ENCODE measurements around the gene HDAC9. TPM values are rescaled to one million over a fixed set of nuclear protein-coding genes. Genes with fewer than 3 reads are reported as not detected.

The HDAC9 gene
- total RNA-seq, 2 experiments from 2014 or later: 0.55 to 0.65 TPM

GRCh38 chr7:18579698-18580097 is 84.1 kb downstream of the HDAC9 start:
- ChIA-PET CTCF (no interaction called here), POLR2A (no interaction called here)
- H3K4me3 Mint-ChIP-seq: no peak overlapping the region
- no peaks in the 10 kb centered on the region for H3K9me3 Mint-ChIP-seq
- H3K27ac Mint-ChIP-seq: no peak overlapping the region
- H3K4me1 Mint-ChIP-seq: no peaks in the 10 kb centered on the region
- H3K27me3 Mint-ChIP-seq: no peaks in the 10 kb centered on the region
- H3K36me3 Mint-ChIP-seq (ENCODE audit: low read depth): no peaks in the 10 kb centered on the region
- no peak for DNase-seq

- Mint-ChIP-seq H3K36me3 (ENCODE audit: low read depth) (no peaks in the 10 kb centered on the region), H3K4me1 (no peaks in the 10 kb centered on the region), H3K27me3 (no peaks in the 10 kb centered on the region), H3K4me3 (no peak overlapping the region), H3K9me3 (no peaks in the 10 kb centered on the region), H3K27ac (no peak overlapping the region)
- ChIA-PET POLR2A (no interaction called here), CTCF (no interaction called here)
- DNase-seq: no peak
These were observed 85.4 kb downstream of the HDAC9 start for GRCh38 chr7:18580950-18581349.

GRCh38 chr7:18583305-18583704 is 87.8 kb downstream of the HDAC9 start:
- Mint-ChIP-seq H3K4me3 (no peak overlapping the region), H3K9me3 (no peaks in the 10 kb centered on the region), H3K4me1 (no peaks in the 10 kb centered on the region), H3K27ac (no peak overlapping the region), H3K36me3 (ENCODE audit: low read depth) (no peaks in the 10 kb centered on the region), H3K27me3 (no peaks in the 10 kb centered on the region)
- POLR2A ChIA-PET: no interaction called here
- CTCF ChIA-PET: no interaction called here
- no peak for DNase-seq

GRCh38 chr7:18590241-18590640 is 94.7 kb downstream of the HDAC9 start:
- no peak overlapping the region for H3K27ac Mint-ChIP-seq
- ChIA-PET POLR2A (no interaction called here), CTCF (interaction anchor here (1.0 to 1.2 kb wide), 2 partner anchors 24 to 76 kb away, joined by 3 to 4 read pairs; no protein-coding TSS in a partner anchor)
- H3K4me1 Mint-ChIP-seq: no peaks in the 10 kb centered on the region
- no peak overlapping the region for H3K4me3 Mint-ChIP-seq
- no peaks in the 10 kb centered on the region for H3K27me3 Mint-ChIP-seq
- no peak for DNase-seq
- H3K36me3 Mint-ChIP-seq (ENCODE audit: low read depth): no peaks in the 10 kb centered on the region
- peaks cover 2% of the 10 kb centered on the region for H3K9me3 Mint-ChIP-seq

GRCh38 chr7:18590744-18591340 is 95.3 kb downstream of the HDAC9 start:
- H3K4me1 Mint-ChIP-seq: no peaks in the 10 kb centered on the region
- no peaks in the 10 kb centered on the region for H3K27me3 Mint-ChIP-seq
- DNase-seq: no peak
- H3K4me3 Mint-ChIP-seq: no peak overlapping the region
- ChIA-PET CTCF (interaction anchor here (1.2 to 1.5 kb wide), 2 partner anchors 24 to 75 kb away, joined by 3 to 5 read pairs; no protein-coding TSS in a partner anchor), POLR2A (no interaction called here)
- H3K27ac Mint-ChIP-seq: no peak overlapping the region
- H3K9me3 Mint-ChIP-seq: peaks cover 2% of the 10 kb centered on the region
- H3K36me3 Mint-ChIP-seq (ENCODE audit: low read depth): no peaks in the 10 kb centered on the region

- H3K27me3 Mint-ChIP-seq: no peaks in the 10 kb centered on the region
- ChIA-PET CTCF (no interaction called here), POLR2A (no interaction called here)
- H3K9me3 Mint-ChIP-seq: peaks cover 2% of the 10 kb centered on the region
- no peaks in the 10 kb centered on the region for H3K36me3 Mint-ChIP-seq (ENCODE audit: low read depth)
- no peaks in the 10 kb centered on the region for H3K4me1 Mint-ChIP-seq
- no peak overlapping the region for H3K4me3 Mint-ChIP-seq
- H3K27ac Mint-ChIP-seq: no peak overlapping the region
- no peak for DNase-seq
These were observed 98.2 kb downstream of the HDAC9 start for GRCh38 chr7:18593602-18594279.

- Mint-ChIP-seq H3K9me3 (peaks cover 7% of the 10 kb centered on the region), H3K36me3 (ENCODE audit: low read depth) (no peaks in the 10 kb centered on the region), H3K4me1 (no peaks in the 10 kb centered on the region), H3K27me3 (no peaks in the 10 kb centered on the region), H3K4me3 (no peak overlapping the region), H3K27ac (no peak overlapping the region)
- no peak for DNase-seq
- POLR2A ChIA-PET: no interaction called here
- CTCF ChIA-PET: no interaction called here
These were observed 102.2 kb downstream of the HDAC9 start for GRCh38 chr7:18597754-18598153.

GRCh38 chr7:18607025-18607424 is 111.5 kb downstream of the HDAC9 start:
- Mint-ChIP-seq H3K9me3 (peaks cover 16% of the 10 kb centered on the region), H3K4me3 (no peak overlapping the region)

GRCh38 chr7:18610331-18610948 is 114.9 kb downstream of the HDAC9 start:
- POLR2A ChIA-PET: no interaction called here
- H3K36me3 Mint-ChIP-seq (ENCODE audit: low read depth): no peaks in the 10 kb centered on the region
- peaks cover 2% of the 10 kb centered on the region for H3K9me3 Mint-ChIP-seq
- H3K4me3 Mint-ChIP-seq: no peak overlapping the region
- H3K27ac Mint-ChIP-seq: no peak overlapping the region
- H3K27me3 Mint-ChIP-seq: no peaks in the 10 kb centered on the region
- no peaks in the 10 kb centered on the region for H3K4me1 Mint-ChIP-seq
- no peak for DNase-seq
- CTCF ChIA-PET: no interaction called here

More at GRCh38 chr7:18607025-18607424, 111.5 kb downstream of the HDAC9 start:
- Mint-ChIP-seq H3K36me3 (ENCODE audit: low read depth) (no peaks in the 10 kb centered on the region), H3K27me3 (no peaks in the 10 kb centered on the region), H3K4me1 (no peaks in the 10 kb centered on the region), H3K27ac (no peak overlapping the region)
- CTCF ChIA-PET: no interaction called here
- POLR2A ChIA-PET: no interaction called here
- no peak for DNase-seq

DNA sequence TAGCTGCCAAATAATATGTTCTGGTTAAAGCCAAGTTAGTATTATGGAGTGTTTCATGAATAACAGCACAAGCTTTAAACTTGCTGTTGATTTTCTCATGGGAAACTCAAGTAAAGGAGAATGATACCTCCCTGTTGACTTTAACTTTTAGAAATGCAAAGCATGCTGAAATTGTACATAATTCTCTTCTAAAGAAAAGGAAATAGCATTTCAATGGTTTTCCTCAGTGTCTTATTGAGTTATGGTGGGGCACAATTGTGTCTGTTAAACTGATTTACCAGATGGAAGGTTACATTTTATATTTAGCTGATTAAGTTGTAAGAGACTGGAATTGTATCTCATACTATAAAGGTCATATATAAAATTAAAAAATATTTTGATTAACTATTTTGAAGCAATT is 119.3 kb downstream of the HDAC9 start:
- H3K4me1 Mint-ChIP-seq: peaks cover 7% of the 10 kb centered on the region
- H3K4me3 Mint-ChIP-seq: no peak overlapping the region
- H3K36me3 Mint-ChIP-seq (ENCODE audit: low read depth): no peaks in the 10 kb centered on the region
- no peaks in the 10 kb centered on the region for H3K27me3 Mint-ChIP-seq
- no peaks in the 10 kb centered on the region for H3K9me3 Mint-ChIP-seq
- POLR2A ChIA-PET: no interaction called here
- no peak for DNase-seq
- CTCF ChIA-PET: interaction anchor here (1.1 kb wide), 1 partner anchor 25 kb away, joined by 3 read pairs; no protein-coding TSS in a partner anchor
- H3K27ac Mint-ChIP-seq: no peak overlapping the region

DNA sequence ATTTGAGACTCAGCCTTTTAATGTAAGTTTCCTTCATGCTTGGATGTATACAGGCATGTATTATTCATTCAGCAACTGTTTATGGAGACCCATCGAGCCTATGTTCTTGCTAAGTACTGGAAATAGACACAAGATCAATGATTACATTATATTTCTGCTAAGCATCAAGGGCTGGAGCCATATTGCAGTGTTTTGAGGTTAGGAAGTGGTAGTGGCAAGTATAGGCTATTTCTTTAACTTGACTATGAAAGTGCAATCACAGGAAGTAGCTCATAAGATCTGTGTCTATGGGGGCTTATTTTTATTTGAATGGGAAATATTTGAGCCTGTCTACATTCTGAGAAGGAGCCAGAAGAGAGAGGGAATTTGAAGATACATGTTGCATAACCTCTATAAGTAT is 123.8 kb downstream of the HDAC9 start:
- Mint-ChIP-seq H3K4me1 (peaks cover 7% of the 10 kb centered on the region), H3K4me3 (no peak overlapping the region), H3K36me3 (ENCODE audit: low read depth) (no peaks in the 10 kb centered on the region), H3K9me3 (no peaks in the 10 kb centered on the region), H3K27me3 (no peaks in the 10 kb centered on the region), H3K27ac (no peak overlapping the region)
- no peak for DNase-seq
- CTCF ChIA-PET: no interaction called here
- POLR2A ChIA-PET: no interaction called here

GRCh38 chr7:18623389-18623788 is 127.8 kb downstream of the HDAC9 start:
- Mint-ChIP-seq H3K4me3 (no peak overlapping the region), H3K4me1 (peaks cover 7% of the 10 kb centered on the region), H3K27ac (no peak overlapping the region), H3K9me3 (no peaks in the 10 kb centered on the region), H3K27me3 (no peaks in the 10 kb centered on the region), H3K36me3 (ENCODE audit: low read depth) (no peaks in the 10 kb centered on the region)
- no peak for DNase-seq
- ChIA-PET POLR2A (no interaction called here), CTCF (no interaction called here)

DNA sequence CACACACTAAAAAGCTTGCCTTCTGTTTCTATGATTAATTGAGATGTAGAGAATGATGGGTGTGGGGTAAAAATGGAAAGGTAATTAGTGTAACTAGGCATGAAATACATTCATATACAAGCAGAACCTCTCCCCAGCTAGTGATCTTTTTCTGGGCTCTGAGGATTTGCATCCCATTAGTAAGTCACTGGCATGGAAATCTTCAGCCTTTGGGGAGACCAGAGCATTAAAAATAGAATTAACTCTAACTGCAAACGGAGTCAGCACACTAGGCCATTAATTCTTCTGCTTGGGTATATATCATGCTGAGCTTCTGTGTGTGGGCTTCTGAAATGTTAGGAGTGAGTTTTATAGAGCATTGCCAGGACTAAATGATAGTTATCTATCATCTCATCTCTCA is 128.9 kb downstream of the HDAC9 start:
- ChIA-PET CTCF (no interaction called here), POLR2A (no interaction called here)
- no peaks in the 10 kb centered on the region for H3K36me3 Mint-ChIP-seq (ENCODE audit: low read depth)
- no peak overlapping the region for H3K4me3 Mint-ChIP-seq
- no peaks in the 10 kb centered on the region for H3K9me3 Mint-ChIP-seq
- no peak for DNase-seq
- H3K27ac Mint-ChIP-seq: no peak overlapping the region
- peaks cover 3% of the 10 kb centered on the region for H3K4me1 Mint-ChIP-seq
- no peaks in the 10 kb centered on the region for H3K27me3 Mint-ChIP-seq

GRCh38 chr7:18626086-18626485 is 130.5 kb downstream of the HDAC9 start:
- Mint-ChIP-seq H3K9me3 (no peaks in the 10 kb centered on the region), H3K27me3 (no peaks in the 10 kb centered on the region), H3K27ac (no peak overlapping the region), H3K36me3 (ENCODE audit: low read depth) (no peaks in the 10 kb centered on the region), H3K4me1 (no peaks in the 10 kb centered on the region), H3K4me3 (no peak overlapping the region)
- no peak for DNase-seq
- POLR2A ChIA-PET: no interaction called here
- CTCF ChIA-PET: no interaction called here
